PC-3 (cell line): ENCODE results near the gene CDHR5.

Experiments used
- EZH2 ChIP-seq: fragments of 300-600 bp; sonication (generic); IDR thresholded peaks from one replicate; pipeline ENCODE4 v1.6.1; 2017; ENCODE audit warnings: antibody characterized with exemption, mild to moderate bottlenecking, low read length; ENCODE audit not compliant: unreplicated experiment
- EZH2phosphoT487 ChIP-seq: fragments of 300-600 bp; sonication (generic); IDR thresholded peaks from 2 replicates; pipeline ENCODE4 v1.6.1; 2018; ENCODE audit warnings: mild to moderate bottlenecking, antibody characterized with exemption, low read length, borderline replicate concordance
- TF ChIP-seq, protein P1 (sequence below): fragments of 300-600 bp; sonication (generic); conservative IDR thresholded peaks from 2 replicates; pipeline ENCODE4 v1.5.1; 2017; ENCODE audit warnings: antibody characterized with exemption, low read depth, mild to moderate bottlenecking, low read length

DNA sequence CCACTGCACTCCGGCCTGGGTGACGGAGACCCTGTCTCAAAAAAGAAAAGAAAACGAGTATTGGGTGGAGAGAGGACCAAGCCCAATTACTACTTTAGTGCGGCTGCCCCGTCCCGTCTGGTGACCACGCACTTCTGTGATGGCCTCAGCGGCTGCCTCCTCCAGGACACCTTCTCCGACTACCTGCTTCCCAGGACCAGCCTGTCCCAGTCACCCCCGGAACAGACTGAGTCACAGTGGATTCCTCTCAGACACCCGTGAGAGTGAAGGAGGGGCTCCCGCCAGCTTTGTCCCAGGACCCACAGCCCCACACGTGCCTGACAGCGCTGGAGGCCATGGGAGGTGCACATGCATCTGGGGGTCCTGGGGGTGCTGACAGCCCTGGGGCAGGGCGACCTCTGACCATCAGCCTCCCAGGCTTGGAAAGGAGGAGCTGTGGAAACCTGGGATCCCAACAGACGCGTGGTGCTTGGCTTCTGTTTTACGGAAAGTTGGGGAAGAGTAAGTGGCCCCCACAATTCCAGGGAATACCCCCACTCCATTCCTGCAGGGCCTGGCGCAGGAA is 17.1 kb upstream of the CDHR5 start:
- TF ChIP-seq, protein P1, sequence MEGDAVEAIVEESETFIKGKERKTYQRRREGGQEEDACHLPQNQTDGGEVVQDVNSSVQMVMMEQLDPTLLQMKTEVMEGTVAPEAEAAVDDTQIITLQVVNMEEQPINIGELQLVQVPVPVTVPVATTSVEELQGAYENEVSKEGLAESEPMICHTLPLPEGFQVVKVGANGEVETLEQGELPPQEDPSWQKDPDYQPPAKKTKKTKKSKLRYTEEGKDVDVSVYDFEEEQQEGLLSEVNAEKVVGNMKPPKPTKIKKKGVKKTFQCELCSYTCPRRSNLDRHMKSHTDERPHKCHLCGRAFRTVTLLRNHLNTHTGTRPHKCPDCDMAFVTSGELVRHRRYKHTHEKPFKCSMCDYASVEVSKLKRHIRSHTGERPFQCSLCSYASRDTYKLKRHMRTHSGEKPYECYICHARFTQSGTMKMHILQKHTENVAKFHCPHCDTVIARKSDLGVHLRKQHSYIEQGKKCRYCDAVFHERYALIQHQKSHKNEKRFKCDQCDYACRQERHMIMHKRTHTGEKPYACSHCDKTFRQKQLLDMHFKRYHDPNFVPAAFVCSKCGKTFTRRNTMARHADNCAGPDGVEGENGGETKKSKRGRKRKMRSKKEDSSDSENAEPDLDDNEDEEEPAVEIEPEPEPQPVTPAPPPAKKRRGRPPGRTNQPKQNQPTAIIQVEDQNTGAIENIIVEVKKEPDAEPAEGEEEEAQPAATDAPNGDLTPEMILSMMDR: no peak
- no peak for TF ChIP-seq EZH2
- no peak for TF ChIP-seq EZH2phosphoT487
